ENCODE data around the gene DENND4A.

The DENND4A gene

GRCh38 chr15:65766422-65767263, 25.4 kb downstream of the DENND4A start:
- H3K9ac ChIP-seq (ENCODE audit: low read depth, low read length), result no peak overlapping the region
- peaks cover 18% of the 10 kb centered on the region for H3K4me1 ChIP-seq (ENCODE audit: control insufficient read depth, insufficient read depth, low read length)
- no peak overlapping the region for H3K27ac ChIP-seq (ENCODE audit: low read depth, low read length)
- no peaks in the 10 kb centered on the region for H3K36me3 ChIP-seq (ENCODE audit: control insufficient read depth, insufficient read depth, low read length)
- no peaks in the 10 kb centered on the region for H3K27me3 ChIP-seq (ENCODE audit: control insufficient read depth, insufficient read depth, low read length)
- no peak overlapping the region for H3K4me3 ChIP-seq (ENCODE audit: low read depth, low read length)
- no peaks in the 10 kb centered on the region for H3K9me3 ChIP-seq (ENCODE audit: control insufficient read depth, insufficient read depth, low read length)

GRCh38 chr15:65765106-65765505, 27.0 kb downstream of the DENND4A start:
- Histone ChIP-seq H3K4me3 (ENCODE audit: low read depth, low read length) (no peak overlapping the region), H3K9ac (ENCODE audit: low read depth, low read length) (no peak overlapping the region), H3K4me1 (ENCODE audit: control insufficient read depth, insufficient read depth, low read length) (peaks cover 13% of the 10 kb centered on the region)

GRCh38 chr15:65762914-65763787, 28.9 kb downstream of the DENND4A start:
- Histone ChIP-seq H3K4me1 (ENCODE audit: control insufficient read depth, insufficient read depth, low read length) (no peaks in the 10 kb centered on the region), H3K9me3 (ENCODE audit: control insufficient read depth, insufficient read depth, low read length) (no peaks in the 10 kb centered on the region), H3K36me3 (ENCODE audit: control insufficient read depth, insufficient read depth, low read length) (no peaks in the 10 kb centered on the region), H3K9ac (ENCODE audit: low read depth, low read length) (no peak overlapping the region), H3K4me3 (ENCODE audit: low read depth, low read length) (no peak overlapping the region), H3K27ac (ENCODE audit: low read depth, low read length) (no peak overlapping the region), H3K27me3 (ENCODE audit: control insufficient read depth, insufficient read depth, low read length) (no peaks in the 10 kb centered on the region)

More at GRCh38 chr15:65765106-65765505, 27.0 kb downstream of the DENND4A start:
- Histone ChIP-seq H3K27ac (ENCODE audit: low read depth, low read length) (no peak overlapping the region), H3K9me3 (ENCODE audit: control insufficient read depth, insufficient read depth, low read length) (no peaks in the 10 kb centered on the region), H3K27me3 (ENCODE audit: control insufficient read depth, insufficient read depth, low read length) (no peaks in the 10 kb centered on the region), H3K36me3 (ENCODE audit: control insufficient read depth, insufficient read depth, low read length) (no peaks in the 10 kb centered on the region)

GRCh38 chr15:65762399-65762798, 29.7 kb downstream of the DENND4A start:
- no peaks in the 10 kb centered on the region for H3K4me1 ChIP-seq (ENCODE audit: control insufficient read depth, insufficient read depth, low read length)
- H3K4me3 ChIP-seq (ENCODE audit: low read depth, low read length), result no peak overlapping the region
- no peaks in the 10 kb centered on the region for H3K9me3 ChIP-seq (ENCODE audit: control insufficient read depth, insufficient read depth, low read length)
- no peaks in the 10 kb centered on the region for H3K27me3 ChIP-seq (ENCODE audit: control insufficient read depth, insufficient read depth, low read length)
- H3K27ac ChIP-seq (ENCODE audit: low read depth, low read length), result no peak overlapping the region
- no peak overlapping the region for H3K9ac ChIP-seq (ENCODE audit: low read depth, low read length)
- no peaks in the 10 kb centered on the region for H3K36me3 ChIP-seq (ENCODE audit: control insufficient read depth, insufficient read depth, low read length)

- H3K27ac ChIP-seq (ENCODE audit: low read depth, low read length), result no peak overlapping the region
- no peak overlapping the region for H3K4me3 ChIP-seq (ENCODE audit: low read depth, low read length)
- H3K9ac ChIP-seq (ENCODE audit: low read depth, low read length), result no peak overlapping the region
- H3K27me3 ChIP-seq (ENCODE audit: control insufficient read depth, insufficient read depth, low read length), result no peaks in the 10 kb centered on the region
- H3K36me3 ChIP-seq (ENCODE audit: control insufficient read depth, insufficient read depth, low read length), result no peaks in the 10 kb centered on the region
- H3K9me3 ChIP-seq (ENCODE audit: control insufficient read depth, insufficient read depth, low read length), result no peaks in the 10 kb centered on the region
- H3K4me1 ChIP-seq (ENCODE audit: control insufficient read depth, insufficient read depth, low read length), result no peaks in the 10 kb centered on the region
These were observed 30.7 kb downstream of the DENND4A start for GRCh38 chr15:65761210-65761926.

GRCh38 chr15:65759441-65759840, 32.7 kb downstream of the DENND4A start:
- H3K4me1 ChIP-seq (ENCODE audit: control insufficient read depth, insufficient read depth, low read length), result no peaks in the 10 kb centered on the region
- H3K27me3 ChIP-seq (ENCODE audit: control insufficient read depth, insufficient read depth, low read length), result no peaks in the 10 kb centered on the region
- no peak overlapping the region for H3K4me3 ChIP-seq (ENCODE audit: low read depth, low read length)
- no peak overlapping the region for H3K27ac ChIP-seq (ENCODE audit: low read depth, low read length)
- H3K36me3 ChIP-seq (ENCODE audit: control insufficient read depth, insufficient read depth, low read length), result no peaks in the 10 kb centered on the region
- no peaks in the 10 kb centered on the region for H3K9me3 ChIP-seq (ENCODE audit: control insufficient read depth, insufficient read depth, low read length)
- no peak overlapping the region for H3K9ac ChIP-seq (ENCODE audit: low read depth, low read length)

GRCh38 chr15:65758242-65758641, 33.9 kb downstream of the DENND4A start:
- Histone ChIP-seq H3K27ac (ENCODE audit: low read depth, low read length) (no peak overlapping the region), H3K27me3 (ENCODE audit: control insufficient read depth, insufficient read depth, low read length) (no peaks in the 10 kb centered on the region), H3K9me3 (ENCODE audit: control insufficient read depth, insufficient read depth, low read length) (no peaks in the 10 kb centered on the region), H3K9ac (ENCODE audit: low read depth, low read length) (no peak overlapping the region), H3K4me3 (ENCODE audit: low read depth, low read length) (no peak overlapping the region), H3K4me1 (ENCODE audit: control insufficient read depth, insufficient read depth, low read length) (no peaks in the 10 kb centered on the region), H3K36me3 (ENCODE audit: control insufficient read depth, insufficient read depth, low read length) (no peaks in the 10 kb centered on the region)

GRCh38 chr15:65757256-65757655, 34.8 kb downstream of the DENND4A start:
- Histone ChIP-seq H3K4me1 (ENCODE audit: control insufficient read depth, insufficient read depth, low read length) (no peaks in the 10 kb centered on the region), H3K9me3 (ENCODE audit: control insufficient read depth, insufficient read depth, low read length) (no peaks in the 10 kb centered on the region), H3K36me3 (ENCODE audit: control insufficient read depth, insufficient read depth, low read length) (no peaks in the 10 kb centered on the region), H3K9ac (ENCODE audit: low read depth, low read length) (no peak overlapping the region), H3K27me3 (ENCODE audit: control insufficient read depth, insufficient read depth, low read length) (no peaks in the 10 kb centered on the region), H3K4me3 (ENCODE audit: low read depth, low read length) (no peak overlapping the region), H3K27ac (ENCODE audit: low read depth, low read length) (no peak overlapping the region)

GRCh38 chr15:65752151-65752700, 39.9 kb downstream of the DENND4A start:
- H3K4me1 ChIP-seq (ENCODE audit: control insufficient read depth, insufficient read depth, low read length), result no peaks in the 10 kb centered on the region
- no peaks in the 10 kb centered on the region for H3K36me3 ChIP-seq (ENCODE audit: control insufficient read depth, insufficient read depth, low read length)
- H3K27ac ChIP-seq (ENCODE audit: low read depth, low read length), result no peak overlapping the region
- no peak overlapping the region for H3K4me3 ChIP-seq (ENCODE audit: low read depth, low read length)
- no peaks in the 10 kb centered on the region for H3K27me3 ChIP-seq (ENCODE audit: control insufficient read depth, insufficient read depth, low read length)
- no peak overlapping the region for H3K9ac ChIP-seq (ENCODE audit: low read depth, low read length)
- no peaks in the 10 kb centered on the region for H3K9me3 ChIP-seq (ENCODE audit: control insufficient read depth, insufficient read depth, low read length)

- H3K36me3 ChIP-seq (ENCODE audit: control insufficient read depth, insufficient read depth, low read length), result no peaks in the 10 kb centered on the region
- no peak overlapping the region for H3K27ac ChIP-seq (ENCODE audit: low read depth, low read length)
- no peak overlapping the region for H3K9ac ChIP-seq (ENCODE audit: low read depth, low read length)
- H3K4me3 ChIP-seq (ENCODE audit: low read depth, low read length), result no peak overlapping the region
- H3K9me3 ChIP-seq (ENCODE audit: control insufficient read depth, insufficient read depth, low read length), result no peaks in the 10 kb centered on the region
- no peaks in the 10 kb centered on the region for H3K27me3 ChIP-seq (ENCODE audit: control insufficient read depth, insufficient read depth, low read length)
- H3K4me1 ChIP-seq (ENCODE audit: control insufficient read depth, insufficient read depth, low read length), result no peaks in the 10 kb centered on the region
These were observed 40.7 kb downstream of the DENND4A start for GRCh38 chr15:65751431-65751830.
